Measurements from ENCODE around the gene PPP1R12B. TPM values are rescaled to one million over a fixed set of nuclear protein-coding genes. Genes with fewer than 3 reads are reported as not detected.
"Not testable (repeated sequence)": the region's sequence is repeated elsewhere in the genome, so short reads cannot be mapped to it uniquely, and the experiment has no call there.

The PPP1R12B gene
- total and polyA plus RNA-seq, 4 donors: 6.0 to 122 (median 22.0) TPM

- H3K4me1 ChIP-seq (ENCODE audit: control insufficient read depth in 5 of 5, insufficient read depth in 5 of 5, low read length in 5 of 5); H3K36me3 ChIP-seq (ENCODE audit: control insufficient read depth in 4 of 4, insufficient read depth in 4 of 4, low read length in 4 of 4); H3K27ac ChIP-seq (ENCODE audit: low read depth in 1 of 2, low read length in 1 of 2); H3K27me3 ChIP-seq (ENCODE audit: control insufficient read depth in 3 of 3, insufficient read depth in 3 of 3, low read length in 2 of 3); H3K4me3 ChIP-seq; DNase-seq; H3K9me3 ChIP-seq (ENCODE audit: control insufficient read depth in 4 of 4, insufficient read depth in 3 of 4, low read length in 3 of 4); H3K9ac ChIP-seq (ENCODE audit: insufficient read depth in 1 of 2, low read length in 2 of 2); ATAC-seq (ENCODE audit: insufficient read depth, low FRiP score): not testable (repeated sequence)
- 95 to 98% methylated on average over 3 of the region's 3 CpGs for WGBS, 2 donors
Measured at GRCh38 chr1:202419731-202420130, 71.2 kb downstream of the PPP1R12B start.

GRCh38 chr1:202420422-202421094, 72.1 kb downstream of the PPP1R12B start:
- not testable (repeated sequence) for ATAC-seq (ENCODE audit: insufficient read depth, low FRiP score)

GRCh38 chr1:202422709-202423108, 74.2 kb downstream of the PPP1R12B start:
- not testable (repeated sequence) for H3K27me3 ChIP-seq (ENCODE audit: control insufficient read depth in 3 of 3, insufficient read depth in 3 of 3, low read length in 2 of 3); H3K4me3 ChIP-seq; ATAC-seq (ENCODE audit: insufficient read depth, low FRiP score); DNase-seq; H3K9ac ChIP-seq (ENCODE audit: insufficient read depth in 1 of 2, low read length in 2 of 2); H3K36me3 ChIP-seq (ENCODE audit: control insufficient read depth in 4 of 4, insufficient read depth in 4 of 4, low read length in 4 of 4); H3K4me1 ChIP-seq (ENCODE audit: control insufficient read depth in 5 of 5, insufficient read depth in 5 of 5, low read length in 5 of 5); H3K27ac ChIP-seq (ENCODE audit: low read depth in 1 of 2, low read length in 1 of 2); H3K9me3 ChIP-seq (ENCODE audit: control insufficient read depth in 4 of 4, insufficient read depth in 3 of 4, low read length in 3 of 4)

More at GRCh38 chr1:202420422-202421094, 72.1 kb downstream of the PPP1R12B start:
- not testable (repeated sequence) for H3K27ac ChIP-seq (ENCODE audit: low read depth in 1 of 2, low read length in 1 of 2); H3K9me3 ChIP-seq (ENCODE audit: control insufficient read depth in 4 of 4, insufficient read depth in 3 of 4, low read length in 3 of 4); DNase-seq; H3K27me3 ChIP-seq (ENCODE audit: control insufficient read depth in 3 of 3, insufficient read depth in 3 of 3, low read length in 2 of 3); H3K4me1 ChIP-seq (ENCODE audit: control insufficient read depth in 5 of 5, insufficient read depth in 5 of 5, low read length in 5 of 5); H3K4me3 ChIP-seq; H3K9ac ChIP-seq (ENCODE audit: insufficient read depth in 1 of 2, low read length in 2 of 2); H3K36me3 ChIP-seq (ENCODE audit: control insufficient read depth in 4 of 4, insufficient read depth in 4 of 4, low read length in 4 of 4)
- WGBS, 2 donors: 87 to 95% methylated on average over 3 of the region's 3 CpGs

- not testable (repeated sequence) for DNase-seq; ATAC-seq (ENCODE audit: insufficient read depth, low FRiP score); H3K4me3 ChIP-seq; H3K27me3 ChIP-seq (ENCODE audit: control insufficient read depth in 3 of 3, insufficient read depth in 3 of 3, low read length in 2 of 3); H3K4me1 ChIP-seq (ENCODE audit: control insufficient read depth in 5 of 5, insufficient read depth in 5 of 5, low read length in 5 of 5); H3K36me3 ChIP-seq (ENCODE audit: control insufficient read depth in 4 of 4, insufficient read depth in 4 of 4, low read length in 4 of 4); H3K27ac ChIP-seq (ENCODE audit: low read depth in 1 of 2, low read length in 1 of 2); H3K9ac ChIP-seq (ENCODE audit: insufficient read depth in 1 of 2, low read length in 2 of 2); H3K9me3 ChIP-seq (ENCODE audit: control insufficient read depth in 4 of 4, insufficient read depth in 3 of 4, low read length in 3 of 4)
- WGBS, 2 donors: 80 to 95% methylated on average over 5 of the region's 5 CpGs
Measured at GRCh38 chr1:202424260-202424659, 75.8 kb downstream of the PPP1R12B start.

GRCh38 chr1:202430111-202430510, 81.6 kb downstream of the PPP1R12B start:
- H3K27me3 ChIP-seq (ENCODE audit: control insufficient read depth in 3 of 3, insufficient read depth in 3 of 3, low read length in 2 of 3); H3K4me1 ChIP-seq (ENCODE audit: control insufficient read depth in 5 of 5, insufficient read depth in 5 of 5, low read length in 5 of 5); H3K4me3 ChIP-seq; H3K27ac ChIP-seq (ENCODE audit: low read depth in 1 of 2, low read length in 1 of 2); H3K9me3 ChIP-seq (ENCODE audit: control insufficient read depth in 4 of 4, insufficient read depth in 3 of 4, low read length in 3 of 4); H3K9ac ChIP-seq (ENCODE audit: insufficient read depth in 1 of 2, low read length in 2 of 2); ATAC-seq (ENCODE audit: insufficient read depth, low FRiP score); DNase-seq: not testable (repeated sequence)
- H3K36me3 ChIP-seq (ENCODE audit: control insufficient read depth in 4 of 4, insufficient read depth in 4 of 4, low read length in 4 of 4): peaks cover 5 to 18% (median 10%) of the 10 kb centered on the region in 4 donors
- WGBS, 2 donors: 96 to 100% methylated on average over 1 of the region's 1 CpG

- H3K27ac ChIP-seq (ENCODE audit: low read depth in 1 of 2, low read length in 1 of 2); H3K9me3 ChIP-seq (ENCODE audit: control insufficient read depth in 4 of 4, insufficient read depth in 3 of 4, low read length in 3 of 4); H3K4me1 ChIP-seq (ENCODE audit: control insufficient read depth in 5 of 5, insufficient read depth in 5 of 5, low read length in 5 of 5); H3K27me3 ChIP-seq (ENCODE audit: control insufficient read depth in 3 of 3, insufficient read depth in 3 of 3, low read length in 2 of 3); H3K9ac ChIP-seq (ENCODE audit: insufficient read depth in 1 of 2, low read length in 2 of 2); DNase-seq; ATAC-seq (ENCODE audit: insufficient read depth, low FRiP score); H3K4me3 ChIP-seq: not testable (repeated sequence)
- H3K36me3 ChIP-seq (ENCODE audit: control insufficient read depth in 4 of 4, insufficient read depth in 4 of 4, low read length in 4 of 4): peaks cover 5 to 20% (median 12%) of the 10 kb centered on the region in 4 donors
- WGBS, 2 donors: 90 to 94% methylated on average over 2 of the region's 2 CpGs
Measured at GRCh38 chr1:202432338-202432737, 83.8 kb downstream of the PPP1R12B start.
